ENCODE measurements around the gene NCK2.

NCK2 gene

DNA sequence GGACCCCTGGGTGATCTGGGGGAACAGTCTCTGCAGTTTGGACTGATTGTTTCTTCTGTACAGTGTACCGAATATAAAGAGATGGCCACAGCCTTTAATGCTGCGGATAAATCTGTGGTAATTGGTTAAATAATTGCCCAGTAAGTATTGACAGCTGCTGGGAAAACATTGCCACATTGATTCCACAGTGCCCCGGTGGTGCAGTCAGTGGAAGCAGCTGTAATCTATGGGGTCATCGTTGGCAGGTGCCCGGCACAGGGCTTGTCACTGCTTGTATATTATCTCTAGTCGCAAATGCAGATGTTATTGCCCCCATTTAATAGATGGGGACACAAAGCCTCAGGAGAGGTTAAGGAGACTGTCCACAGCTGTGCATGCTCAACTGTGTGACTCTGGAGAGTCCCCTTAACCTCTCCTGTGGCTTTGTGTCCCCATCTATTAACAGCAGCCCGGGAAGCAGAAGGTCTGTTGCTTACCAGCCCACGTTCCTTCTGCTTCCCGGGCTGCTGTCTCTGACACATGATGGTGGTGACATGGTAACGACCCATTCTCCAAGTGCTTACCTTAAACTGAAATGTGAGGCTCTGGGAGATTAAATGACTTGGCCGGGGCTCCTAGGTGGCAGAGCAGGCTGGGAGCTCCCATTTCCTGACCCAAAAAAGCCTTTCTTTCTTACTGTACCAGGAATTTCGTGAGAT lies 76.9 kb downstream of the NCK2 start:
- no peak for DNase-seq

DNA sequence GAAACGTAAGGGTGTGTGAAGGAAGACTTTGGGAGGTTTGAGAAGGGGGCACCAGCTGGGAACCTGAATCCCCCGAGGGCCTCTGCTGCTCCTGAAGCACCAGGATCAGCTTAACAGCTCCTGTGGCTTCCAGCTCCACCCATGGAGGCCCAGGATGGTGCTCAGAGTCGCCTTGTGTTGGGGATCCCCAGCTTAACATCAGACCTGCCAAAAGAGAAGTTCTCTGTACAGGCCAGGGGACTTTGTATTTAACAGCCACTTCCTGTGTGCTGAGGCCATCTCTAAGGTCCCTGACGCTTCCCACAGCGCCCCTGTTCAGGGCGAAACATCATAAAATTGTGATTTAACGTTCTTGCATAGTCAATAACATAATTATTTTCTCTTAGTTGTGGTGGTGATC lies 77.5 kb downstream of the NCK2 start:
- DNase-seq, result no peak

DNA sequence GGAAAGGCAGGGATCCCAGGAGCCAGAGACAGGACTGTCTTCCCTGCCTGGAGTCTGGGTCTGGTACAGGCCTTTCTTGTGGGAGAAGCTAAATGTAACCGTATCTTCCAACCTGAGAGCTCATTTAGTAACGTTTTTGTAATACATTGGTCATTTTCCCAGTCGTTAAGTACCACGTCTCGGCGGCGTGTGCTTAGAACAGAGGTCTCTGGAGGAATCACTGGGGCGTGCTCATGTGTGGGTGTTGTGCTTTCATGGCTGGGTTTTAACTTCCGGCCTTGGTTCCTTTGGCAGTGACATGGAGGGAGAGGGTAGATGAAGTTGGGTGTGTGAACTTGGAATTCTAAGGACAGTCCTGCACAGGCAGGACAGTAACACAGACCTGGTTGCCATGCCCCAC lies 79.7 kb downstream of the NCK2 start:
- no peak for DNase-seq

DNA sequence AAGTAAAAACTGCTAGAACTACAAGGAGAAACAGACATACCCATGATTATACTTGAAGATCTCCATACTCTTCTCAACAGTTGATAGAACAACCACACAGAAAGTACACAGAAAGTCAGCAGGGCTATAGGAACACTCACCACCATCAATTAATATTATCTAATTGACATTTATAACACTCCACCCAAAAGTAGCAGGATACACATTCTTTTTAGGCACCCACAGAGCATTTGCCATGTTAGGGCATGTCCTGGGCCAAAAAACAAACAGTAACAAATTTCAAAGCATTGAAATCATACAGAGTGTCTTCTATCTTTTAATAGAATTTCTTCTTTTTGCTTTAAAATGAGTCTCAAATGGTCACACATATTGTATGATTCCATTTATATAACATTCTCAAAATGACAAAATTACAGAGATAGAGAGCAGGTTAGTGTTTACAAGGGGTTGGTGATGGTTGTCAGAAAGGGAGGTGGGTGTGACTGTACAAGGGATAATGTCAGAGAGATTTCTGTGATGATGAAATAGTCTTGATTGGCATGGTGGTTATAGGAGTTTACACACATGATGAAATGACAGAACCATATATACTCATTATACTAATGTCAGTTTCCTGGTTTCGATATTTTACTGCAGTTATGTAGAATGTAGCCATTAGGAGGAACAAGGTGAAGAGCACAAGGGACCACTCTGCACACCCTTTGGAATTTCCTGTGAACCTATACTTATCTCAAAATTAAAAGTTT lies 82.8 kb downstream of the NCK2 start:
- DNase-seq, result no peak

DNA sequence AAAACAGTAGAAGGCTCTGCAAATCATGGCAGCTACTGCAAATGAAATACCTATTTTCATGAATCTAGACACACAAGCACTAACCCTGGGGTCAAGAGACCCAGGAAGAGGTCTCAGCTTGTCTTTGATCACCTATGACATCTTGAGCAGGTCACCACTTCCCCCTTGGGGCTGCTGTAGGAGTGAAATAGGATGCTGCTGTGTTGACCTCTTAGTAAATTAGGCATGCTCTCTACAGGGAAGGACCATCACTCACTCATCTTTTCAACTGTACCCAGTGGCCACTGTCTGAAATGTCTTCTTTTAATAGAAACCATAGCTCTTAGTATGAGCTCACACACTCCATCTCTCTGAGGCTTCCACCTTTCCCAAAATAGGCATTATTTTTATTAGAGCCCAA lies 83.8 kb downstream of the NCK2 start:
- no peak for DNase-seq

DNA sequence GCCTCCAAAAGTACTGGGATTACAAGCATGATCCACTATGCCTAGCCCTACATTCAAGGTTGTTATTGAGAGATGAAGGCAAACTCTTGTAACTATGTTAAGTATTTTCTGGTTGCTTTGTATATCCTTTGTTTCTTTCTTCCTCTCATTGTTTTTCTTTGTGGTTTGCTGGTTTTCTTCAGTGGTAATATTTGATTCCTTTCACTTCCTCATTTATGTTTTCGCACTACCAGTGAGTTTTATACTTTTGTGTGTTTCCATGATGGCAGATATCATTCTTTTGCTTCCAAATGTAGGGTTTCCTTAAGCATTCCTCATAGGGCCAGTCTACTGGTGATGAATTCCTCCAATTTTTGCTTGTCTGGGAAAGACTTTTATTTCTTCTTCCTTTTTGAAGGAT lies 90.2 kb downstream of the NCK2 start:
- no peak for DNase-seq

GRCh38 chr2:105836341-105836740 lies 91.6 kb downstream of the NCK2 start:
- no peak for DNase-seq

- no peak for DNase-seq
These were observed 92.4 kb downstream of the NCK2 start for GRCh38 chr2:105836840-105837692.

- DNase-seq, result no peak
These were observed 95.1 kb downstream of the NCK2 start for GRCh38 chr2:105839793-105840192.

- DNase-seq, result no peak
These were observed 96.2 kb downstream of the NCK2 start for GRCh38 chr2:105840933-105841332.

GRCh38 chr2:105841551-105841950 lies 96.8 kb downstream of the NCK2 start:
- DNase-seq, result no peak

DNA sequence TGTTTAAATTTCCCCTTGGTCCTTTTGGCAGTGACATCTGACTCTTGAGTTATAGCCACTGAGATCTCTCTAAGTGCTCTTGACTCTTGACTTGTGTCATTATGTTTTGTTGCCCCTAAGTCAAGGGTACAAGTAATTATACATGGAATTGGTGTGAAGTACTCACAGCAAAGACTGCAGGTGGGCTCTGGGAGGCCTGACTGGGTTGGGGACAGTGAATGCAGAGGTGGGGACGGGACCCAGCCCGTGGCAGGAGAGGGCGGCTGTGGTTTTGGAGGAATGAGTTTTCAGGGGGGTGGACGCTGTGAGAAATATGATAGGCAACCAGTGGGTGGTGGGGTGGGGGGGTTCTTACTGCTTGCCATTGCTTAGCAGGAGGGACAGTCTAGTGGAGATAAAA lies 97.8 kb downstream of the NCK2 start:
- no peak for DNase-seq

- no peak for DNase-seq
These were observed 99.0 kb downstream of the NCK2 start for GRCh38 chr2:105843476-105844374.

DNA sequence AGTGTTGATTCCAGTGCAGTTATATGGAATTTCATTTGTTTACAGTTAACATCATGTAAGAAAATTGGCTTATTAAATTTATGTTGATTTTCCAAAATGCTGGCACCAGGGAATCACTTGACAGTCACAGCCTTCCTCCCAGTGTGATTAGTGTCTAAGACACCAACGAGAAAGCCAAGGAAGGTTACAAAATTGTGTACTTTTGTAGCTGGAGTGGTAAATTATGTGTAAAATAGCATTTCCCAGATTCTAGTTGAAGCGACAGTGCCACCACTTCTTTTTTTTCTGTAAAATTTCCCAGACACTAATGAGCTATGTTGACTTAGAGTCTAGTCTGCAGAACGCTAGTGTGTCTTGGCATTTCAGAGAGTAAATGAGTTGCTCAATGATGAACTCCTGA lies 101.3 kb downstream of the NCK2 start:
- no peak for DNase-seq

GRCh38 chr2:105847056-105847455 lies 102.3 kb downstream of the NCK2 start:
- no peak for DNase-seq

DNA sequence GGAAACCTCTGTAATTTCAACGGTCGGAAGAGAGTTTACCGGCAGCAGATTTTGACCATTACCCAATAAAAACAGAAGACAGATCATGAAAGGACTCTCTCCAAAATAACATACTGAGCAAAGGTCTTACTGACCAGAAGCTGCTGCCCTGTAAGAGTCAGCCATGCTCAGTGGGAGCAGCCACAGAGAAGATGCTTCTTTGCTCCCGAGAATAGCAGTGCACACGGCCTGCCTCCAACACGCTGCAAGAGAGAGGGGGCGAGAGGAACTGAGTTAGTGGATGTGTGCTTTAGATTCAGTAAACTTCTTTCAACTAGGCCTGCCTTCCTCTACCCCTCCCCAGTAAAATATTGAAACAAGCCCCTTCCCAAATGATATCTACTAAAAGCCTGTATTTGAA lies 103.7 kb downstream of the NCK2 start:
- DNase-seq, result no peak

DNA sequence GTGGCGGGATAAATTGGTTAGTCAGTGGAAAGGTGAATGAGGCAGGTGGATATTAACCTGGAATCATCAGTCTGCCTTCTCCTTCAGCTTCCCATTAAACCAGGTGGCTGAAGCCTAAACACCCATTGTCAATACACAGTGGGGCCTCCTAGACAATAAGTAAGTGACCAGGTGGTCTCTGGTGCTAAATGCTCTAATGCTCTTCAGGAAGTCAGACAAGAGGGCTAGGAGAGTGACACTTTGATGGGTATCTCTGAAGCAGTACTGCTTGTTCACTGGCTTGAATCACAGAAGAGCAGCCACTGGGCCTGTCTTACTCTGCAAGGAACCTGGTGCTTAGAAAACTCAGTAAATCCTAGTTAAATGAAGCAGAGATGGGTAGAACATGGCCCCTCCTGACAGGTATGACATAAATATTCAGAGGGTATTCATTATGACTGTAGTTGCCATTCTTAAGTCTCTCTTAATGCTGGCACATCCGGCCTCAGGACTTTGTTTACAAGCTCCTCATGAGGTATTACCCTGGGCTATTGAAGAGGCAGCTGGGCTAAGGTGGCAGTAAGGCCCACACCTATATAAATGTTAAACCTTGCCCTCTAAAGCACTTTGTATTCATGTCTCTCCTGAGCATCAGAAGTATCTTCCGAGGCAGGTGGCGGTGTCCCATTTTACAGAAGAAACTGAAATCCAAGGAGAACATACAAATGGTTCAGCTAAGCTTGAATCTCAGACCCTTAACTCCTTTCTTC lies 104.9 kb downstream of the NCK2 start:
- DNase-seq, result no peak

DNA sequence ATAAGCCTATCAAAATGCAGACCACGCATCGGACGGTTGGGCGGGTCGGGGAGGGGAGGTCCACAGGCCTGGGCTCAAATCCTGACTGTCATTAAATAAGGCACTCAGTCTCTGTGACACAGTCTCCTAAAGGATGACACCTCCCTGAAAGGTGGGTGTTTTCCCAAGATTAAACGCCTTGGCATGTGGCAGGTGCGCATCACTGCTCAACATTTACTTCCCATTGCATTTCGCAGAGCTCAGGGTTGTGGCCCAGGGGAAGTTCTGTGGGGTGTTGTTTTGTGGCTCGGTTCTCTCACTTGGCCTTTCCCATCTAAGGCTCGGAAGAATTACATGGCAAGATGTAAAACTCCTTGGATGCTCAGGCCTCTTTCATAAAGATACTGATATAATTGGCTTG lies 107.4 kb downstream of the NCK2 start:
- DNase-seq, result no peak

DNA sequence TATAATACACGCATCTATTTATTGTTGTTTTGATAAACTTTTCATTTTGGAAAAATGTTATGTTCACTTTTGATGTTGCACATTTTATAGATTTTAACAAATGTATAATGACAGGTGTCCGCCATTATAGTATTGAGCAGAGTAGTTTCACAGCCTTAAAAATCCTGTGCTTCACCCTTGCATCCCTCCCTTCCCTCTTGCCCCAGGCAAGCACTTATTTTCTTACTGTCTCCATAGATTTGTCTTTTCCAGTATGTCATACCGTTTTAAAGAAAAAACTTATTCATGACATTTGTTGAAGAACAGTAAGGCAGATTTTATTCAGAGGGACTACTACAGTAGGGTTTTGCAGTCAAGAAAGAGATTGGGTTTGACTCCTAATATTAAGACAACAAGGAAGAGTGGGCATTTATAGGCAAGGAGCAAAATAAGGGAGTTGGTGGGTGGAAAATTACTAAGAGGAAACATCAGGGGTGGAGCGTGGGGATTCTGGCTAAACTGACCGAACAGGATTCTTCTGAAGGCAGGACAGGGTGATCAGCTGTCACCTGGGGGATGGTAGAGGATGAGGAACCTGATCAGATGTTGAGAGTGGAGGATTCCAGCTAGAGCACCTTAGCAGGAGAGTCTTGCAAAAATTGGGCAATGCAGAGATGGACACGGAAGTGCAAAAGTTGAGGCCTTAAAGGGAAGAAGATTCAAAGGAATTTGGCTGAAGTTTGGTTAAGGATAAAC lies 108.8 kb downstream of the NCK2 start:
- no peak for DNase-seq

- no peak for DNase-seq
These were observed 110.3 kb downstream of the NCK2 start for GRCh38 chr2:105854972-105855371.

DNA sequence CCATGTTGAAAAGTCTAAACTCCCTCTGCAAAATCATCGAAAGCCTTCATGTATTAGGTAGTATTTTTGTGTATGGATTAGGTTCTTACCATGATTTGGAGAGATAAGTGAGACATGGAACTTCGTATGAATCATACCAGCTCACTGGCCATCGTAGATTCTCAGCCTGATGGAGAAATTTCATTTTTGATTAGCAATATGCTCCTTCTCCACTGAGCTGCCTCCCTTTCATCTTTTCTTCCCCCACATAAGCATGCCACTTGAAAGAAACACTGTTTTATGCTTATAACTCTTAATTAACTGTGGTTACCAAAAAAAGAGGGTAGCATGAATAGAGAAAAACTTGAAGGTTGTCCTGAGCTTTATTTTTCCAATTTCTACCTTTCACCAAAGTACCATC lies 111.9 kb downstream of the NCK2 start:
- no peak for DNase-seq

All from DMS 273 treated with DMSO at 0.1 percent for 48 hours (cell line).